Glomerular visceral epithelial cell (primary cell): ENCODE results near the gene CDKAL1.
"Not testable (repeated sequence)": the region's sequence is repeated elsewhere in the genome, so short reads cannot be mapped to it uniquely, and the experiment has no call there.

Experiments used
- DNase-seq: peaks from one replicate; pipeline ENCODE4 v3.0.0-alpha.2; 2016; ENCODE audit errors: extremely low spot score

CDKAL1 gene

DNA sequence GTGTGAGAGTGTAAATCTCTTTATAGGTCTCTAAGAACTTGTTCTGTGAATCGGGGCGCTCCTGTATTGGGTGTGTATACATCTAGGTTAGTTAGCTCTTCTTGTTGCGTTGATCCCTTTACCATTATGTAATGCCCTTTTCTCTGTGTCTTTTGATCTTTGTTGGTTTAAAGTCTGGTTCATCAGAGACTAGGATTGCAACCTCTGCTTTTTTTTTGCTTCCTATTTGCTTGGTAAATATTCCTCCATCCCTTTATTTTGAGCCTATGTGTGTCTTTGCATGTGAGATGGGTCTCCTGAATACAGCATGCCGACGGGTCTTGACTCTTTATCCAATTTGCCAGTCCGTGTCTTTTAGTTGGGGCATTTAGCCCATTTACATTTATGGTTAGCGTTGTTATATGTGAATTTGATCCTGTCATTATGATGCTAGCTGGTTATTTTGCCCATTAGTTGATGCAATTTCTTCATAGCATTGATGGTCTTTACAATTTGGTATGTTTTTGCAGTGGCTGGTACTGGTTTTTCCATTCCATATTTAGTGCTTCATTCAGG lies 60.1 kb downstream of the CDKAL1 start:
- DNase-seq: not testable (repeated sequence)

GRCh38 chr6:20599302-20600051 lies 65.2 kb downstream of the CDKAL1 start:
- DNase-seq: no peak

GRCh38 chr6:20600831-20601230 lies 66.6 kb downstream of the CDKAL1 start:
- no peak for DNase-seq

DNA sequence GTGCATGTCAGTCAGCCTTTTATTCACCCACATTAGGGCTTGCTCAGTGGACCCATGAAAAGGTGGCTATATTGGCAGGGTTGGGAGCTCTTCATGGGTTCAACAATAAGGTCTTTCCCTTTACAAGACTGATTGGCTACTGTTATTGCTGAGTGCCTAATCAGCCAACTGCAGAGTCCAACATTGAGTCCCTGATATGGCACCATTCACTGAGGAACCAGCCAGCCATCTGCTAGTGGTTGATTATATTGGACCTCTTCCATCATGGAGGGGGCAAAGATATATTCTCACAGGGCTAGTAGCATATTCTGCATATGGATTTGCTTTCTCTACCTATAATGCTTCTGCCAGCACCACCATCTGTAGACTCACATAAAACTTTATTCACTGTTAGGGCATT lies 69.9 kb downstream of the CDKAL1 start:
- no peak for DNase-seq

GRCh38 chr6:20605061-20605460 lies 70.8 kb downstream of the CDKAL1 start:
- DNase-seq: peak; percentile 17

GRCh38 chr6:20605581-20605980 lies 71.3 kb downstream of the CDKAL1 start:
- DNase-seq: peak; percentile 82

DNA sequence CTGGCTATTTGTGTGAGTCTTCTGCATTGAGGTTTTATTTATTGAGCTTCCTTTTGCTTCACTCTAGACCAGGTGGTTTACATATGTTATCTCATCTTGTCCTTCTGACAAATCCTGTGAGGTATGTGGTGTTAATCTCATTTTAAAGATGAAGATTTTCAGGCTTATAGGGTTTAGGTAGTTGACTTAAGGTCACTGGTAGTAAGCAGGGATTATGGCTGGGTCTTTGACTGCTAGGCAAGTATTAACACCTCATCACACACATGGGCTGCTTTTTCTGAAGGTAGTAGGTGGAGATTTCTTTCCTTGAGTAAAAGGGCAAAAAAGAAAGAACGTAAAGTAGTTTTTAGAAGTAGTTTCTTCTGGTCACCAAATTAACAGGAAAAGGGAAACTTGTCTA lies 72.6 kb downstream of the CDKAL1 start:
- DNase-seq: no peak

DNA sequence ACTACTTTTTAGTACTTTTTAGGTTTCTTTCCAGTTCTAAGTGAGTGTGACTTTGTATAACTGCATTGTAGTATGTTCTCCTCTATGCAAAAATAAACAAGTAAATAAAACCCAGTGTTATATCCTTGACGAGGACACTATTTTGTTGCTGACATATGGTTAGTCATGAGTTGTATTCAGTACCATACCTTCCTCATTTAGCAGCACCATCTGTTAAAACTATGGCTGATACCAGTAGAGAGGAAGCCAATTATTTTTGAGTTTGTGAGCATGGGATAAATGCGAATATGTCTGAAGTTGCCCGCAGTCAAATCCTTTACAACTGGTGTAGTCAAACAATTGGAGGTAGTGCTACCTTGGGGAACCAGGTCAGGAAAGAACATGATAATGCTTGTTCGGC lies 74.1 kb downstream of the CDKAL1 start:
- no peak for DNase-seq

DNA sequence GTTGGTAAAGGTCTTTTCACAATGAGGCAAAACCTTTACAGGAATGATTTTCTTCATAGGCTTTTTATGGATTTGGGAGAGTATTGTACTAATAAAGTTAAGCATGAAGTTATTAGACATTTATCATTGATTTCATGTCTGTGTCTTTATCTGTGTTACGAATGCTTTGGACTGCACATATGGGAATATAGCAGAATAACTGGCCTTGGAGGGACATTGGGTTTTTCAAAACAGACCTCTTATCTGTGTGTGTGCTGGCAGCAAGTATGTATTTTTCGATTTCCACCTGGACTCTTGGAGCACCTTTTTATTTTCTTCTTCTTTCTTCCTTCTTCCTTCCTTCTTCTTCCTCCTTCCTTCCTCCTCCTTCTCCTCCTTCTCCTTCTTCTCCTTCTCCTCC lies 74.6 kb downstream of the CDKAL1 start:
- no peak for DNase-seq

- DNase-seq: not testable (repeated sequence)
Observed at GRCh38 chr6:20609924-20610323, 75.7 kb downstream of the CDKAL1 start.

- no peak for DNase-seq
Observed at GRCh38 chr6:20610636-20611370, 76.5 kb downstream of the CDKAL1 start.

DNA sequence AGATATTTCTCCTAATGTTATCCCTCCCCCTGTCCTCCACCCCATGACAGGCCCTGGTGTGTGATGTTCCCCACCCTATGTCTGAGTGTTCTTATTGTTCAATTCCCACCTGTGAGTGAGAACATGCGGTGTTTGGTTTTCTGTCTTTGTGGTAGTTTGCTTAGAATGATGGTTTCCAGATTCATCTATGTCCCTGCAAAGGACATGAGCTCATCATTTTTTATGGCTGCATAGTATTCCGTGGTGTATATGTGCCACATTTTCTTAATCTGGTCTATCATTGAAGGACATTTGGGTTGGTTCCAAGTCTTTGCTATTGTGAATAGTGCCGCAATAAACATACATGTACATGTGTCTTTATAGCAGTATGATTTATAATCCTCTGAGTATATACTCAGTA lies 83.3 kb downstream of the CDKAL1 start:
- DNase-seq: not testable (repeated sequence)

GRCh38 chr6:20620043-20620442 lies 85.8 kb downstream of the CDKAL1 start:
- no peak for DNase-seq

DNA sequence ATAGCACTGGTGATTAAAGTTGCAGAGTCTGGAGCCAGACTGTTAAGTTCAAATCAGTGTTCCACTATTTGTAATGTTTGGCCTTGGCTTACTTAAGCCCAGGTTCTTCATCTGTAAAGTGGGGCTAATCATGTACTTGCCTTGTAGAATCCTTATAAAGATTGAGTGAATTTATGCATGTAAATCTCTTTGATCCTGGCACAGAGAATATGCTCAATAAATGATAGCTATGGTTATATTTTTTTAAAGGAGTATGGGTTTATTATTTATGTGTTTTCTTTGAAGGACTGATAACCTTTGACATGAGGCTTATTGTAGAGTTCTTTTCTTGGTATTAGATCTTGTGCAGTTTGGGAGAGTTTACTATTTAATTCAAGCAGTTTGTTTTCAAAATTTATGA lies 89.5 kb downstream of the CDKAL1 start:
- no peak for DNase-seq

- no peak for DNase-seq
Observed at GRCh38 chr6:20626165-20626564, 91.9 kb downstream of the CDKAL1 start.

DNA sequence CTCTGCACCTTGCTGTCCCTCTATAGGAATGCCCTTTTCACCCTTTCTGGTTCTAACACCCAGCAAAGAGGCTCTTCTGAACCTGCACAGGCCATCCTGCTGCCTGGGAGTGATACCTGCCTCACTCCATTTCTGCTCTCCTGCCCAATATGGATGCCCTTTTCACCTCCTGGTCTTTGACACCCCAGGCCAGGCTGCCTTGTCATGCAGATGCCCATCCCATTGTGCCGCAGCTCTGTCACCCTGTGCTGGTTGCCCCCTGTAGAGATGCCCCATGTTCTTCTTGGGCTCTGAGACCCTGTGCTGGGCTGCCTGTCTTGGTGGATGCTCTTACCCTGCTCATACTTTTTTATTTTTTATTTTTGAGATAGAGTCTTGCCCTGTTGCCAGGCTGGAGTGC lies 95.3 kb downstream of the CDKAL1 start:
- no peak for DNase-seq

DNA sequence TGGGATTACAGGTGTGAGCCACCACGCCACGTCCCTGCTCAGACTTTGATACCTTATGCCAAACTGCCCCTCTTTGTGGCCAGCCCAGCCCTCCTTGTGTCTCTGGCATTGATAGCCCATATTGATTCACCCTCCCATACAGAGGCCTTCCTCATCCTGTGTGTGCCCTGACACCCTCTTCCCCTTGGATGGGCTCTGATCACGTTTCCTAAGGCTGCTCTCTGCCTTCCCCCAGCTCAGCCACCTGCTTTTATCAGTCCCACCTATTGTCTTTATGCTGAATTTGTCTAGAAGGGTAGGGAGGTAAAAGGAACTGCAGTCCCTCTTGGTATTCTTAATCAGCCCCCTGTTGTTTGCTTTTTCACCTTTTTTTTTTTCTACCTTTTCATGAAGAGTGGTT lies 95.9 kb downstream of the CDKAL1 start:
- no peak for DNase-seq

- DNase-seq: no peak
Observed at GRCh38 chr6:20630617-20631548, 96.6 kb downstream of the CDKAL1 start.

GRCh38 chr6:20631549-20631924 lies 97.3 kb downstream of the CDKAL1 start:
- DNase-seq: no peak

- DNase-seq: no peak
Observed at GRCh38 chr6:20632696-20633095, 98.4 kb downstream of the CDKAL1 start.

DNA sequence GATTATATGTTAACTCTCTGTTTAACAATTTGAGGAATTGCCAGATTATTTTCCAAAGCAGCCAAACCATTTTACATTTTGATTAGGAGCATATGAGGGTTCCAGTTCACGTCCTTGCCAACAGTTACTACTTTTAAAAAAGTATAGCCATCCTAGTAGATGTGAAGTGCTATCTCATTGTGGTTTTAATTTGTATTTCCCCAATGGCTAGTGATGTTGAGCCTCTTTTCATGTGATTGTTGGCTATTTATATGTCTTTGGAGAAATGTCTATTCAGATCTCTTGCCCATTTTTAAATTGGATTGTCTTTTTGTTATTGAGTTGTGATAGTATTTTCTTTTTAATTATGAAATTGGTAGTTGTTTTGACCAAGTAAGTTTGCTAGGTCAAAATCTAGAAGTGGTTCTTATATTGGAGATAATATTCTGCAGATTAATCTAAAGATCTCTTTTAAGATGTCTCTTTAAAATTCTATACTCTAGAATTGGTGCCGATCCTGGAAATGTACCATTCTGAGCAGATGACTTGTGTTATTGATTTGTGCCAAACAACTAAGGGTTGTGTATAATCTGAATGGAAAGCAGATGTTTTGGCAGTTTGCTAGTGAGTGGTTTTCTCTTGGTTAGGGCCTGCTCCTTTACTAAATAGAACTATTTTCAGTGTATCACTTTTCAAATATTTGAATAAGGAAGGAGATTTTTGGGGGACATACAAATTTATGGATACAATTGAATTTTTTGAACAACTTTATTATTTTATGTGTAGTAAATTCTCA lies 99.5 kb downstream of the CDKAL1 start:
- no peak for DNase-seq
